AG20443 (cell line): ENCODE results near the gene MTX2.

Source experiments
- DNase-seq: peaks from one replicate; pipeline ENCODE4 v3.0.0; 2012; ENCODE audit warnings: low spot score, mixed read lengths

Gene MTX2

DNA sequence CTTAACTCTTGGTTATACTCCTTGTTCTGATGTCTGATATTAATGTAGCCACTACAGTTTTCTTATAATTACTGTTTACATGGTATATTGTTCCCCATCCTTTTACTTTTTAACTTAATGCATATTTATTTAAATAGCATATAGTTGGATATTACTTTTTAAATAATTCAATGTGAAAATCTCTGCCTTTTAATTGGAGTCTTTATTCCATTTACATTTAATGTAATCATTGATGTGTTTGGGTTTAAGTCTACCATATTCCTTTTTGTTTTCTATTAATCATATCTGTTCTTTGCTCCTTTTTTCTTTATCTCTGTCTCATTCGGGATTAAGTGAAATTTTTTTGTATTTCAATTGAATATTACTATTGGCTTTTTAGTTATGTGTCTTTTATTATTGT, 109.1 kb downstream of the MTX2 start:
- DNase-seq, result no peak

DNA sequence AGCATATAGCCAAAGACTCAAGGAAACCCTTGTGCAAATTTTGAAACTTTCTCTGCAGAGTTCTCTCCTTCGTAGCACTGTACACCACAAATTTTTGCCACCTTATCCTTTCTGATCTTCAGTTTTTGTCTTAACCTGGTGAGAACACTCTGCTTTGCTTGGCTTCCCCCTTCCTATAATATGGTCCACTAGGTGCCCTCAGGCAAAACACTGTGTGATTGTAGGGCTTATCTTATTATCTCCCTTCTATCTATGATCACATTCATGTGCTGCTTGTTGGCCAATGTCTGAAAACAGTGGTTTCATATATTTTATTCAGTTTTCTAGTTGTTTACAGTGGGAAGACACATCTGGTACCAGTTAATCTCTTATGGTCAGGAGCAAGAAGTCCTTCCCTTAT, 111.1 kb downstream of the MTX2 start:
- DNase-seq, result no peak

DNA sequence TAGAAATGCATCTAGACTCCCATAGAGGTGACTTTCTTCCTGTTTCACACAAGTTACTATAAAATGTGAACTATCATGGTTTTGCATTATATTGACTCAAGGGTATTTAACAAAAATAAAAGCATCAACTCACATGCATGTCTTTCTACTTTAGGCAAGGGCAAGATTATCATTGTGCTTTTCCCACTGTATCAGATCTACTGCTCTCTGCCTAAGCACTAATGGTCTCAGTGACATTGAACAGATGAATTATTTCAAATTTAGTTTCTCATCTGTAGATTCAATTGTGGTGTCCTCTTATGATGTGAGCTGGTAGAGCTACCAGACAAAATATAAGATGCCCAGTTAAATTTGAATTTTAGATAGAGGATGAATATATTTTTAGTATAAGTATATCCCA, 113.9 kb downstream of the MTX2 start:
- no peak for DNase-seq

DNA sequence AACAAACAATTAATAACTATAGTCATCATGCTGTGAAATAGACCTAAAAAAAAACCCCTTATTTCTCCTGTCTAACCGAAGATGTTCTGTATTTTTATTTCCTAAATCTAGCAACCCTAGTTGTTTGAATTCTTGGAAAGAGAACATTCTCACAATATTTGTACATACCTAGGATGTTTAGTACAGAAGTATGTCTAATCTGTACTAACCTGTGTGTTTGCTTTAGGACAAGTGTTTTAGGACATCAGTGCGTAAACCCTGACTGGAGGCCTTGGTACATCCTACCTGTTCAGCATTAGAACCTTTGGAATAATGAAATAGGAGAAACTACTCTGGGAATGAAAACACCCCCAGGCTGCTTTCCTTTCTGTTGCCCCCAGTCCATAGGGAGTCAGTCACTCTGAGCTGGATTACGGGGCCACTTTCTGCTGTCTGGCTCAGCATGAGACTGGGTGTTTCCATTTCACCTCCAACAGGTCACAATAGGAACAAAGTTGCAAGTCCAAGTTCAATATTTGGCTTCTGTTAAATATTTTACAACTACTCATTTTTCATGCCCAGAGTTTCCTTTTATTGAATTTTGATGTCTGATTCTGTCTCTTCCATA, 114.7 kb downstream of the MTX2 start:
- DNase-seq, result no peak

DNA sequence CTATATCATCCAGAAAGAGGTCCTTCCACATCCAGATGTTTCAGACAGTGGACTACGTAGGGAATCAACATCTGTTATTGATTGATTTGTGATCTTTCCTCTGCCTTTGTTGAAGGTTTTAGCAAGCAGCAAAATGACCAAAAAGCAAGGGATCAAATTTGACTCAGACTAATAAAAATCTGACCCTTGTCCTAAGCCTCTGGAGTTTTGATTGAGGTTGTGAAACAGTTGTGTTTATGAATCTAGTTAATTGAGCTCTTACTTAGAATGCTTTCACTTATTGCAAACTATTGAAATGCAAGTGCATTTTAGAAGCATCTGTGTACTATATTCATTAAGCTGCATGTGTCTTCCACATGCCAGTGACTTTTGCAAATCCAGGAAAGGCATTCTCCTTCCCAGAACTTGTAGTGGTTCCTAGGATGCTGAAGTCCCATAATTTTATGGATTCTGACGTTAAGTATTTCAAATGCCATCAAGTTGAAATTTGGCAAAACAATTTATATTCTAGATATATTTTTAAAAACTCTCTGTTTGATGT, 116.0 kb downstream of the MTX2 start:
- no peak for DNase-seq

- DNase-seq, result no peak
These were observed 116.6 kb downstream of the MTX2 start for GRCh38 chr2:176385838-176386237.
